Esophagus muscularis mucosa (tissue), 4 donors: ENCODE measurements around the gene PLCG1. TPM values are rescaled to one million over a fixed set of nuclear protein-coding genes. Genes with fewer than 3 reads are reported as not detected.
"Not testable (repeated sequence)": the region's sequence is repeated elsewhere in the genome, so short reads cannot be mapped to it uniquely, and the experiment has no call there.

ENCODE experiments used
- DNase-seq: peaks from one replicate; pipeline ENCODE4 v3.0.0-alpha.2; 2017; ENCODE audit errors: extremely low spot score
- H3K27ac ChIP-seq, 4 donors: fragments of 200-600 bp; sonication (generic); replicated peaks in 1 of 4; 1 replicate in 3 of 4; 2 replicates in 1 of 4; pipeline ENCODE4 v1.5.1; 2016 to 2019; ENCODE audit warnings: mild to moderate bottlenecking in 1 of 4
- H3K27me3 ChIP-seq, 4 donors: fragments of 200-600 bp; sonication (generic); one replicate each; pipeline versions ENCODE4 v1.5.1 to v1.6.0; 2016 to 2019
- H3K36me3 ChIP-seq, 4 donors: fragments of 200-600 bp; sonication (generic); one replicate each; pipeline ENCODE4 v1.5.1; 2016 to 2019
- H3K4me1 ChIP-seq, 4 donors: fragments of 200-600 bp; sonication (generic); one replicate each; pipeline ENCODE4 v1.5.1; 2016 to 2019
- H3K4me3 ChIP-seq, 4 donors: fragments of 200-600 bp; sonication (generic); 1 replicate in 2 of 4; 2 replicates in 2 of 4; pipeline ENCODE4 v1.5.1; 2016 to 2019; ENCODE audit warnings: mild to moderate bottlenecking in 4 of 4, moderate library complexity in 1 of 4
- H3K9me3 ChIP-seq, 4 donors: fragments of 200-600 bp; sonication (generic); 1 replicate in 3 of 4; 2 replicates in 1 of 4; pipeline ENCODE4 v1.5.1; 2016 to 2019
- EP300 ChIP-seq: sonication (generic); formaldehyde crosslinking; IDR thresholded peaks from one replicate; pipeline ENCODE4 v1.6.1; 2017; ENCODE audit warnings: antibody characterized with exemption
- POLR2A ChIP-seq: fragments of 450-650 bp; IDR thresholded peaks from one replicate; pipeline ENCODE4 v1.6.1; 2017; ENCODE audit warnings: antibody characterized with exemption, moderate library complexity, mild to moderate bottlenecking, low read depth
- POLR2AphosphoS5 ChIP-seq, 2 donors: sonication (generic); formaldehyde crosslinking; IDR thresholded peaks; one replicate each; pipeline ENCODE4 v1.6.1; 2017; ENCODE audit warnings: antibody characterized with exemption in 2 of 2
- WGBS: methylation state at CpG from one replicate; pipeline ENCODE4 v1.1.5; 2018; 5-methylcytosine and 5-hydroxymethylcytosine counted together
- intact Hi-C: fragments of 100-400 bp; cut with DNase I; formaldehyde crosslinking; loops from one replicate; pipeline ENCODE4 v1.15.1; 2023
- total RNA-seq, 4 donors: library from RNA; depleted of rRNA; stranded (reverse); fragments of >200 nt; gene quantifications; one replicate each; pipeline versions ENCODE4 v1.1.0 to v1.2.1, GENCODE V29; 2016
- TF ChIP-seq, protein P1 (sequence below), 3 experiments: fragments of 200-600 bp in 2 of 3; fragments of 450-650 bp in 1 of 3; sonication (generic) in 2 of 3; IDR thresholded peaks; one replicate each; pipeline ENCODE4 v1.5.1; 2017 to 2019; ENCODE audit warnings: antibody characterized with exemption in 3 of 3, mild to moderate bottlenecking in 2 of 3, moderate library complexity in 1 of 3

The PLCG1 gene
- total RNA-seq, 4 donors from 2014 or later, result 68.4 to 119 (median 82.5) TPM

- no peak overlapping the region for H3K27ac ChIP-seq
- no peaks in the 10 kb centered on the region for H3K27me3 ChIP-seq
- no peaks in the 10 kb centered on the region for H3K9me3 ChIP-seq
- H3K4me1 ChIP-seq, result peaks cover 0 to 6% (median 2%) of the 10 kb centered on the region in 4 donors
- no peak overlapping the region for H3K4me3 ChIP-seq
- WGBS, result 86% methylated on average over 6 of the region's 6 CpGs
- H3K36me3 ChIP-seq, result peaks cover 52 to 97% (median 93%) of the 10 kb centered on the region in 4 donors
- no peak for DNase-seq
- intact Hi-C loops, result no loop called here
- TF ChIP-seq, protein P1, sequence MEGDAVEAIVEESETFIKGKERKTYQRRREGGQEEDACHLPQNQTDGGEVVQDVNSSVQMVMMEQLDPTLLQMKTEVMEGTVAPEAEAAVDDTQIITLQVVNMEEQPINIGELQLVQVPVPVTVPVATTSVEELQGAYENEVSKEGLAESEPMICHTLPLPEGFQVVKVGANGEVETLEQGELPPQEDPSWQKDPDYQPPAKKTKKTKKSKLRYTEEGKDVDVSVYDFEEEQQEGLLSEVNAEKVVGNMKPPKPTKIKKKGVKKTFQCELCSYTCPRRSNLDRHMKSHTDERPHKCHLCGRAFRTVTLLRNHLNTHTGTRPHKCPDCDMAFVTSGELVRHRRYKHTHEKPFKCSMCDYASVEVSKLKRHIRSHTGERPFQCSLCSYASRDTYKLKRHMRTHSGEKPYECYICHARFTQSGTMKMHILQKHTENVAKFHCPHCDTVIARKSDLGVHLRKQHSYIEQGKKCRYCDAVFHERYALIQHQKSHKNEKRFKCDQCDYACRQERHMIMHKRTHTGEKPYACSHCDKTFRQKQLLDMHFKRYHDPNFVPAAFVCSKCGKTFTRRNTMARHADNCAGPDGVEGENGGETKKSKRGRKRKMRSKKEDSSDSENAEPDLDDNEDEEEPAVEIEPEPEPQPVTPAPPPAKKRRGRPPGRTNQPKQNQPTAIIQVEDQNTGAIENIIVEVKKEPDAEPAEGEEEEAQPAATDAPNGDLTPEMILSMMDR (IDR thresholded peaks at IDR 0.05), result no peak
- TF ChIP-seq POLR2AphosphoS5 (IDR thresholded peaks at IDR 0.05) (no peak), EP300 (no peak), POLR2A (no peak)
These were observed 20.9 kb upstream of the PLCG1 start for GRCh38 chr20:41116282-41116956.

DNA sequence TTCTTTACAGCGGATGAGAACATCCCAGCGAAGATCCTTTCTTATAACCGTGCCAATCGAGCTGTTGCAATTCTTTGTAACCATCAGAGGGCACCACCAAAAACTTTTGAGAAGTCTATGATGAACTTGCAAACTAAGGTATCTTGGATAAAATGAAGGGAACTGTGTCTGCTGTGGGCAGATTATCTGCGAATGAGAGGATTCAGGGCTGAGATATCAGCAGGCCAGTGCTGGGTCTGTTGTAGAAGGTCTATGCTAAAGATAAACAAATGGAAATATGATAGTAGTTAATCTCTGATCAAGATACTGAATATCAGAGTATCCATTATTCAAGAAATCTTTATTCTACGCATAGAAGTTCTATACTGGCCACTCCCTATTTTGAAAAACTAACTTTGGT lies 19.2 kb upstream of the PLCG1 start:
- DNase-seq, intact Hi-C loops, H3K27ac ChIP-seq, H3K4me1 ChIP-seq, H3K4me3 ChIP-seq, H3K27me3 ChIP-seq, H3K9me3 ChIP-seq: not testable (repeated sequence)
- TF ChIP-seq, protein P1 (IDR thresholded peaks at IDR 0.05), result peak in 1 of 3 experiments; percentile 3
- H3K36me3 ChIP-seq, result peaks cover 61 to 100% (median 99%) of the 10 kb centered on the region in 4 donors
- 84% methylated on average over 6 of the region's 6 CpGs for WGBS

DNA sequence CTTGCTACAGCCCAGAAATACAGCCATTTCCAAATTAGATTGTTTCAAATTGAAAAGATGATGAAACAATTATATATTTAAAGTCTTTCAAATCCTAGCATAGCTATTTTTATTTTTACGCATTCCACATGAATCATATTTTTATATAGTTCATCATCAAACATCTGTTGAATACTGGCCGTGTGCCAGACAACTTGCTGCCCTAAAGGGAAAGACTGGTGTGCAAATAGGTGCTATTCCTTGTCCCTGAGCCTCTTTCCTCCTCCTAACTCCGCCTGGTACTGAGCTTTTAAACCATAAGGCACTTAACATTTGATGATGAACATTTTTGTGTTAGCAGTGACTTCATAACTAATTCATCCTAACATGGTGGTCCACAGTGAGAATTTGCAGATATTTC lies 18.7 kb upstream of the PLCG1 start:
- intact Hi-C loops, result no loop called here
- Histone ChIP-seq H3K9me3 (no peaks in the 10 kb centered on the region), H3K27ac (no peak overlapping the region), H3K36me3 (peaks cover 56 to 100% (median 99%) of the 10 kb centered on the region in 4 donors), H3K4me1 (peaks cover 0 to 6% (median 2%) of the 10 kb centered on the region in 4 donors), H3K27me3 (no peaks in the 10 kb centered on the region), H3K4me3 (no peak overlapping the region)
- 59% methylated on average over 3 of the region's 3 CpGs for WGBS
- TF ChIP-seq, protein P1 (IDR thresholded peaks at IDR 0.05), result no peak
- no peak for TF ChIP-seq POLR2A
- no peak for TF ChIP-seq EP300
- no peak for TF ChIP-seq POLR2AphosphoS5 (IDR thresholded peaks at IDR 0.05)
- DNase-seq, result no peak

DNA sequence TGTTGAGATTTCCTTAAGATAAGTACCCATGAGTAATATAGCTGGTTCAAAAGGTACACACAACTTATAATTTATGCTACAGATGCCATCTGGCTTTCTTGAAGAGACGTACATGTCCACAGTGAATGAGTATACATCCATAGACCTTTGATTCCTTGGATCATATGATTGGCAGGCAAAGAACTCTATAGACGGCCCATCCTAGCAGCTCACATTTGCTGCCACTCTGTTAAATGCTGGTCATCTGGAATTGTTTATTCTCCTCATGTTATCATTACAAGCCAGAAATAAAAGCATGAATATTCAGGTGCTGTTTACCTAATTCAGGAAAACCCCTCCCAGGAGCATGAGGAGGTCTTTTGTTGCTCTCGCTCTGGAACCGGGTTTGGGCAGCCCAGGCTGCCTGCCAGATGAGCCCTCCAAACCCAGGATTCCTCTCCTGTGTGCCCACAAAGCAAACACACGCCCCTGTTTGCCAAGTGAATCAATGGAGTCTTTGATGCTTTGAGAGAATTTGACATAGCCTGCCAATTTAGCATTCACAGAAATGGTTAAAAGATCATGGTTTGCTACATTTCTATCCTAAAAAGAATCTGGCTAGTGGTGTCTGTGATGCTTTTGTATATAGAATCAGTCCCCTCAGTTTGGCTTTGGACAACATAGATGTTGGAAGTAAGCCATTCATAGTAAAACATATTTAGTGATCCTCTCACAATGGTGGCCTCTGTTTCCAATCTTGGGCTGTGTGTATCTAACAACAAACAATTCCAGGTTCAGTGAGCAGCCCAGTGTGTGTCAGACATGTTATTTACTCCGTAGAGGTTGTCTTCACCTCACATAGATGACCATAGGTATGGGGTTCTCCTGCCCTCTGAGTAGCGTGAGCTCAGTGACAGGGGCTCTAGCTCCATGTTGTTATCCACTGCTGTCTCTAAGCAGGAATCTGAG lies 17.5 kb upstream of the PLCG1 start:
- intact Hi-C loops, result no loop called here
- H3K4me1 ChIP-seq, result peaks cover 0 to 6% (median 2%) of the 10 kb centered on the region in 4 donors
- WGBS, result 87% methylated on average over 7 of the region's 7 CpGs
- no peak for DNase-seq
- H3K36me3 ChIP-seq, result peaks cover 46 to 100% (median 98%) of the 10 kb centered on the region in 4 donors
- H3K4me3 ChIP-seq, result no peak overlapping the region
- H3K27me3 ChIP-seq, result no peaks in the 10 kb centered on the region
- H3K27ac ChIP-seq, result no peak overlapping the region
- TF ChIP-seq POLR2AphosphoS5 (IDR thresholded peaks at IDR 0.05) (no peak), POLR2A (no peak), EP300 (no peak)
- TF ChIP-seq, protein P1 (IDR thresholded peaks at IDR 0.05), result no peak
- H3K9me3 ChIP-seq, result no peaks in the 10 kb centered on the region
